ENCODE data around the gene C10orf90.

C10orf90 gene

GRCh38 chr10:126629925-126630624 is 40.4 kb downstream of the C10orf90 start:
- TF ChIP-seq YY1 (IDR thresholded peaks at IDR 0.05; ENCODE audit: low read depth): no peak
- TF ChIP-seq MAX (IDR thresholded peaks at IDR 0.05): no peak
- TF ChIP-seq TCF12 (IDR thresholded peaks at IDR 0.05; ENCODE audit: low read depth): no peak
- no peak for TF ChIP-seq TEAD4 (IDR thresholded peaks at IDR 0.05)
- TF ChIP-seq REST (IDR thresholded peaks at IDR 0.05; ENCODE audit: low read depth): no peak

GRCh38 chr10:126628746-126629145 is 41.7 kb downstream of the C10orf90 start:
- TF ChIP-seq EP300 (IDR thresholded peaks at IDR 0.05; ENCODE audit: borderline replicate concordance): no peak
- TF ChIP-seq YY1 (IDR thresholded peaks at IDR 0.05; ENCODE audit: low read depth): no peak
- TF ChIP-seq TCF12 (IDR thresholded peaks at IDR 0.05; ENCODE audit: low read depth): no peak

- no peak for TF ChIP-seq FOXM1 (IDR thresholded peaks at IDR 0.05; ENCODE audit: borderline replicate concordance, low read depth)
- no peak for TF ChIP-seq MAX (IDR thresholded peaks at IDR 0.05)
- no peak for TF ChIP-seq TAF1 (IDR thresholded peaks at IDR 0.05; ENCODE audit: low read depth)
- TF ChIP-seq REST (IDR thresholded peaks at IDR 0.05; ENCODE audit: low read depth): no peak
- no peak for TF ChIP-seq EP300 (IDR thresholded peaks at IDR 0.05; ENCODE audit: borderline replicate concordance)
- no peak for TF ChIP-seq USF1 (IDR thresholded peaks at IDR 0.05)
- TF ChIP-seq NFIC (IDR thresholded peaks at IDR 0.05): no peak
- no peak for TF ChIP-seq YY1 (IDR thresholded peaks at IDR 0.05; ENCODE audit: low read depth)
- no peak for TF ChIP-seq RAD21 (IDR thresholded peaks at IDR 0.05; ENCODE audit: low read depth)
- no peak for TF ChIP-seq CEBPB (IDR thresholded peaks at IDR 0.05)
Observed at GRCh38 chr10:126621846-126622245, 48.6 kb downstream of the C10orf90 start.

GRCh38 chr10:126618466-126618865 is 52.0 kb downstream of the C10orf90 start:
- TF ChIP-seq TAF1 (IDR thresholded peaks at IDR 0.05; ENCODE audit: low read depth) (no peak), EP300 (IDR thresholded peaks at IDR 0.05; ENCODE audit: borderline replicate concordance) (no peak), TCF12 (IDR thresholded peaks at IDR 0.05; ENCODE audit: low read depth) (no peak), ZBTB7A (IDR thresholded peaks at IDR 0.05; ENCODE audit: low read depth) (no peak), CREB1 (IDR thresholded peaks at IDR 0.05; ENCODE audit: low read depth) (no peak), NFIC (IDR thresholded peaks at IDR 0.05) (no peak), YY1 (IDR thresholded peaks at IDR 0.05; ENCODE audit: low read depth) (no peak), EGR1 (IDR thresholded peaks at IDR 0.05) (no peak), REST (IDR thresholded peaks at IDR 0.05; ENCODE audit: low read depth) (no peak), USF1 (IDR thresholded peaks at IDR 0.05) (no peak), MAX (IDR thresholded peaks at IDR 0.05) (no peak), FOXM1 (IDR thresholded peaks at IDR 0.05; ENCODE audit: borderline replicate concordance, low read depth) (no peak)

- TF ChIP-seq USF1 (IDR thresholded peaks at IDR 0.05) (no peak), EP300 (IDR thresholded peaks at IDR 0.05; ENCODE audit: borderline replicate concordance) (no peak), TAF1 (IDR thresholded peaks at IDR 0.05; ENCODE audit: low read depth) (no peak), YY1 (IDR thresholded peaks at IDR 0.05; ENCODE audit: low read depth) (no peak), TEAD4 (IDR thresholded peaks at IDR 0.05) (no peak), ZBTB7A (IDR thresholded peaks at IDR 0.05; ENCODE audit: low read depth) (no peak), FOXM1 (IDR thresholded peaks at IDR 0.05; ENCODE audit: borderline replicate concordance, low read depth) (no peak), TCF12 (IDR thresholded peaks at IDR 0.05; ENCODE audit: low read depth) (no peak), NFIC (IDR thresholded peaks at IDR 0.05) (no peak), MAX (IDR thresholded peaks at IDR 0.05) (no peak), RAD21 (IDR thresholded peaks at IDR 0.05; ENCODE audit: low read depth) (no peak), EGR1 (IDR thresholded peaks at IDR 0.05) (no peak), CREB1 (IDR thresholded peaks at IDR 0.05; ENCODE audit: low read depth) (no peak), REST (IDR thresholded peaks at IDR 0.05; ENCODE audit: low read depth) (no peak), CEBPB (IDR thresholded peaks at IDR 0.05) (no peak)
Observed at GRCh38 chr10:126617733-126618132, 52.8 kb downstream of the C10orf90 start.

Data from Ishikawa (cell line).